Heart right ventricle (tissue), 16 donors: ENCODE data around the gene TEAD1. TPM values are rescaled to one million over a fixed set of nuclear protein-coding genes. Genes with fewer than 3 reads are reported as not detected.
A peak's percentile ranks its signal among the peaks of the same experiment; 100 is the strongest.

Source experiments
- ATAC-seq, 8 donors: fragments of 200-7000 bp; cut with Tn5 transposase; one replicate each; pipeline ENCODE4 v1.9.1; 2020; ENCODE audit warnings: mild to moderate bottlenecking in 8 of 8, moderate library complexity in 8 of 8, moderate number of reproducible peaks in 1 of 8
- DNase-seq, 2 donors: peaks; one replicate each; pipeline ENCODE4 v3.0.0-alpha.2; 2020
- H3K27ac ChIP-seq, 10 donors: fragments of 200-600 bp; sonication (generic) in 2 of 10; one replicate each; pipeline versions ENCODE4 v1.5.0 to v1.8.0; 2020 to 2022; ENCODE audit warnings: mild to moderate bottlenecking in 3 of 10
- H3K27me3 ChIP-seq, 7 donors: fragments of 200-600 bp; one replicate each; pipeline ENCODE4 v1.8.0; 2021 to 2022; ENCODE audit warnings: mild to moderate bottlenecking in 2 of 7
- H3K36me3 ChIP-seq, 9 donors: fragments of 200-600 bp; sonication (generic) in 1 of 9; one replicate each; pipeline versions ENCODE4 v1.5.0 to v1.8.0; 2020 to 2022; ENCODE audit warnings: mild to moderate bottlenecking in 2 of 9
- H3K4me1 ChIP-seq, 9 donors: fragments of 200-600 bp; sonication (generic) in 1 of 9; one replicate each; pipeline versions ENCODE4 v1.5.0 to v1.8.0; 2020 to 2022; ENCODE audit warnings: mild to moderate bottlenecking in 4 of 9
- H3K4me3 ChIP-seq, 10 donors: fragments of 200-600 bp; sonication (generic) in 2 of 10; one replicate each; pipeline versions ENCODE4 v1.5.0 to v1.8.0; 2020 to 2022; ENCODE audit warnings: mild to moderate bottlenecking in 7 of 10, moderate library complexity in 2 of 10
- H3K9me3 ChIP-seq, 11 donors: fragments of 200-600 bp in 10 of 11; sonication (generic) in 2 of 11; one replicate each; pipeline versions ENCODE4 v1.5.0 to v1.8.0; 2013 to 2022; ENCODE audit warnings: mild to moderate bottlenecking in 2 of 11, control low read depth in 1 of 11, moderate library complexity in 1 of 11
- CTCF ChIP-seq, 9 donors: fragments of 200-600 bp; sonication (generic) in 2 of 9; IDR thresholded peaks; one replicate each; pipeline versions ENCODE4 v1.5.0 to v1.8.0; 2021 to 2022; ENCODE audit warnings: antibody characterized with exemption in 9 of 9, mild to moderate bottlenecking in 5 of 9, moderate library complexity in 1 of 9
- WGBS, 2 donors: extraction: QIAGEN DNeasy Blood & Tissue Kit; methylation state at CpG; one replicate each; pipeline ENCODE4 v1.1.7; 2013; ENCODE audit warnings: inconsistent platforms in 1 of 2; 5-methylcytosine and 5-hydroxymethylcytosine counted together
- intact Hi-C, 10 donors: fragments of 100-400 bp; cut with DNase I; formaldehyde crosslinking; loops; one replicate each; pipeline versions ENCODE4 v1.11.1 to v1.14.2; 2022
- polyA plus RNA-seq, 2 donors: library from polyadenylated mRNA; stranded (reverse); fragments of 200-250 nt; gene quantifications; one replicate each; pipeline ENCODE4 v1.2.3, GENCODE V29; 2013
- total RNA-seq, 10 donors: library from RNA; stranded (reverse); fragmentation: NEBNext Ultra II Directional in 3 of 10; extraction: Animal tissue kit (Norgen Biotek cat#: 25700) in 3 of 10; gene quantifications; one replicate each; pipeline versions ENCODE4 v1.2.1 to v1.2.4, GENCODE V29; 2021 to 2023
- donor health status: Arrhythmogenic right ventricular cardiomyopathy.
- donor health status: ischemic (EF 13 %, LVEDD 7.1; RV severe dilation, severe dysfunction).
- donor health status: healthy with polysubstance abuse.
- donor health status: DM: no; HTN: yes; CAD: no.
- donor health status: DM: no; HTN: no; CAD: no.
- donor health status: ischemic (EF 25% LVEDD 6.9; RV normal size, moderate dysfunction).
- donor health status: ischemic (EF 25% LVEDD 5.7; RV mildly dilated, moderate dysfunction).
- donor health status: healthy.
- donor health status: DM: yes; HTN: yes; CAD: no.
- donor health status: Ischemic cardiomyopathy.
- donor health status: ischemic (EF 35%, LVEDD 5.7; RV mildly dilated, moderate dysfunction).
- donor health status: nonischemic (EF 11% LVEDD 7.7; RV severe dilation, severe dysfunction).
- donor health status: DM: yes; HTN: yes; CAD: no.
- donor health status: PGD.
- donor health status: ischemic (EF 29% LVEDD 5.4; RV normal size, mild dysfunction).
- donor health status: nonischemic (EF 23%, LVEDD 6.1; RV moderate dilation, normal function).

The TEAD1 gene
- total and polyA plus RNA-seq, 12 donors, result 12.7 to 138 (median 116) TPM

GRCh38 chr11:12674936-12675696, 895 bp downstream of the TEAD1 start:
- DNase-seq, result peak; percentile 28 to 41
- no peak for TF ChIP-seq CTCF (IDR thresholded peaks at IDR 0.05)
- peak in 2 of 8 donors; percentile 1 to 6 for ATAC-seq
- peak overlapping the region; percentile 79 to 99 (median 95) for H3K27ac ChIP-seq
- H3K4me3 ChIP-seq, result peak overlapping the region; percentile 54 to 98 (median 74)
- peaks cover 0 to 53% (median 41%) of the 10 kb centered on the region in 9 donors for H3K4me1 ChIP-seq
- no peaks in the 10 kb centered on the region for H3K9me3 ChIP-seq
- peaks cover 0 to 69% (median 0%) of the 10 kb centered on the region in 7 donors for H3K27me3 ChIP-seq
- intact Hi-C loops, result loop anchor here in 9 of 10 donors (1.0 to 10.0 kb wide), 15 partner anchors 17 to 348 kb away; partner anchors contain the start of gene PARVA (in 1 of the 9)
- WGBS, 2 donors, result 1 to 2% methylated on average over 53 to 66 of the region's 81 CpGs
- H3K36me3 ChIP-seq, result no peaks in the 10 kb centered on the region

- no peak for TF ChIP-seq CTCF (IDR thresholded peaks at IDR 0.05)
- DNase-seq, result no peak
- Histone ChIP-seq H3K27me3 (peaks cover 0 to 76% (median 0%) of the 10 kb centered on the region in 7 donors), H3K9me3 (no peaks in the 10 kb centered on the region), H3K4me1 (peaks cover 0 to 63% (median 52%) of the 10 kb centered on the region in 9 donors), H3K27ac (peak overlapping the region in 9 of 10 donors; percentile 74 to 99 (median 95)), H3K4me3 (peak overlapping the region; percentile 31 to 98 (median 74)), H3K36me3 (peaks cover 0 to 5% (median 0%) of the 10 kb centered on the region in 9 donors)
- intact Hi-C loops, result loop anchor here in 9 of 10 donors (1.0 to 10.0 kb wide), 9 partner anchors 16 to 299 kb away; partner anchors contain the start of gene PARVA (in 1 of the 9)
- 6 to 11% methylated on average over 11 of the region's 11 CpGs for WGBS, 2 donors
- ATAC-seq, result no peak
Measured at GRCh38 chr11:12675951-12676711, 1.9 kb downstream of the TEAD1 start.

GRCh38 chr11:12677131-12677530, 2.9 kb downstream of the TEAD1 start:
- H3K9me3 ChIP-seq, result no peaks in the 10 kb centered on the region
- intact Hi-C loops, result loop anchor here in 9 of 10 donors (5.0 to 10.0 kb wide), 5 partner anchors 135 to 262 kb away; no protein-coding TSS in a partner anchor
- H3K36me3 ChIP-seq, result peaks cover 0 to 5% (median 0%) of the 10 kb centered on the region in 9 donors
- H3K27ac ChIP-seq, result peak overlapping the region in 7 of 10 donors; percentile 4 to 99 (median 95)
- ATAC-seq, result no peak
- DNase-seq, result no peak
- 11 to 18% methylated on average over 3 of the region's 3 CpGs for WGBS, 2 donors
- H3K27me3 ChIP-seq, result peaks cover 0 to 85% (median 0%) of the 10 kb centered on the region in 7 donors
- peak overlapping the region in 8 of 10 donors; percentile 9 to 98 (median 74) for H3K4me3 ChIP-seq
- TF ChIP-seq CTCF (IDR thresholded peaks at IDR 0.05), result no peak
- peaks cover 0 to 70% (median 57%) of the 10 kb centered on the region in 9 donors for H3K4me1 ChIP-seq

GRCh38 chr11:12678092-12678491, 3.9 kb downstream of the TEAD1 start:
- no peak for DNase-seq
- TF ChIP-seq CTCF (IDR thresholded peaks at IDR 0.05), result no peak
- intact Hi-C loops, result loop anchor here in 9 of 10 donors (5.0 to 10.0 kb wide), 5 partner anchors 134 to 263 kb away; no protein-coding TSS in a partner anchor
- H3K36me3 ChIP-seq, result peaks cover 0 to 5% (median 0%) of the 10 kb centered on the region in 9 donors
- no peak overlapping the region for H3K4me3 ChIP-seq
- peaks cover 0 to 81% (median 0%) of the 10 kb centered on the region in 7 donors for H3K27me3 ChIP-seq
- peaks cover 0 to 73% (median 57%) of the 10 kb centered on the region in 9 donors for H3K4me1 ChIP-seq
- peak overlapping the region in 4 of 10 donors; percentile 13 to 99 (median 96) for H3K27ac ChIP-seq
- H3K9me3 ChIP-seq, result no peaks in the 10 kb centered on the region
- no peak for ATAC-seq
- WGBS, 2 donors, result 61 to 69% methylated on average over 3 of the region's 3 CpGs
